Panc1 (cell line): ENCODE results near the gene MED13.

Source experiments
- SIN3A ChIP-seq: IDR thresholded peaks from 2 replicates; pipeline ENCODE4 v1.6.1; 2012; ENCODE audit warnings: low read depth, mild to moderate bottlenecking, low read length, moderate library complexity, borderline replicate concordance; ENCODE audit not compliant: insufficient read depth
- TF ChIP-seq, protein P1 (sequence below): fragments of 450-650 bp; IDR thresholded peaks from 2 replicates; pipeline ENCODE4 v1.5.1; 2017; ENCODE audit warnings: mild to moderate bottlenecking

GRCh38 chr17:61955619-61956018 is 109.5 kb downstream of the MED13 start:
- TF ChIP-seq, protein P1, sequence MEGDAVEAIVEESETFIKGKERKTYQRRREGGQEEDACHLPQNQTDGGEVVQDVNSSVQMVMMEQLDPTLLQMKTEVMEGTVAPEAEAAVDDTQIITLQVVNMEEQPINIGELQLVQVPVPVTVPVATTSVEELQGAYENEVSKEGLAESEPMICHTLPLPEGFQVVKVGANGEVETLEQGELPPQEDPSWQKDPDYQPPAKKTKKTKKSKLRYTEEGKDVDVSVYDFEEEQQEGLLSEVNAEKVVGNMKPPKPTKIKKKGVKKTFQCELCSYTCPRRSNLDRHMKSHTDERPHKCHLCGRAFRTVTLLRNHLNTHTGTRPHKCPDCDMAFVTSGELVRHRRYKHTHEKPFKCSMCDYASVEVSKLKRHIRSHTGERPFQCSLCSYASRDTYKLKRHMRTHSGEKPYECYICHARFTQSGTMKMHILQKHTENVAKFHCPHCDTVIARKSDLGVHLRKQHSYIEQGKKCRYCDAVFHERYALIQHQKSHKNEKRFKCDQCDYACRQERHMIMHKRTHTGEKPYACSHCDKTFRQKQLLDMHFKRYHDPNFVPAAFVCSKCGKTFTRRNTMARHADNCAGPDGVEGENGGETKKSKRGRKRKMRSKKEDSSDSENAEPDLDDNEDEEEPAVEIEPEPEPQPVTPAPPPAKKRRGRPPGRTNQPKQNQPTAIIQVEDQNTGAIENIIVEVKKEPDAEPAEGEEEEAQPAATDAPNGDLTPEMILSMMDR = no peak
- TF ChIP-seq SIN3A = no peak
